Activated CD4-positive, alpha-beta memory T cell treated with anti-CD3 and anti-CD28 coated beads for 36 hours (primary cell): ENCODE measurements around the gene RNF133. TPM values are rescaled to one million over a fixed set of nuclear protein-coding genes. Genes with fewer than 3 reads are reported as not detected.

ENCODE experiments used
- CTCF ChIA-PET: fragments of 350-600 bp; sonication (Branson Sonifier 250); formaldehyde crosslinking; loops from one replicate; lab custom pipeline; 2021; ENCODE audit warnings: antibody characterized with exemption, inconsistent platforms; lab: Charles Lee
- POLR2A ChIA-PET: fragments of 350-600 bp; sonication (Branson Sonifier 250); formaldehyde crosslinking; loops from one replicate; lab custom pipeline; 2021; ENCODE audit warnings: antibody characterized with exemption; lab: Charles Lee
- DNase-seq: peaks from one replicate; pipeline ENCODE4 v3.0.0-alpha.2; 2020
- H3K27ac Mint-ChIP-seq: one replicate; pipeline ENCODE4 v1.8.0; 2021; ENCODE audit warnings: mixed read lengths
- H3K27me3 Mint-ChIP-seq: one replicate; pipeline ENCODE4 v1.8.0; 2021; ENCODE audit warnings: mixed read lengths
- H3K36me3 Mint-ChIP-seq: one replicate; pipeline ENCODE4 v1.8.0; 2021; ENCODE audit warnings: mixed read lengths
- H3K4me1 Mint-ChIP-seq: one replicate; pipeline ENCODE4 v1.8.0; 2021; ENCODE audit warnings: low read depth, mixed read lengths
- H3K4me3 Mint-ChIP-seq: one replicate; pipeline ENCODE4 v1.8.0; 2021; ENCODE audit warnings: mild to moderate bottlenecking, mixed read lengths
- H3K9me3 Mint-ChIP-seq: one replicate; pipeline ENCODE4 v1.8.0; 2021; ENCODE audit warnings: mixed read lengths
- intact Hi-C: fragments of 100-400 bp; cut with micrococcal nuclease; formaldehyde crosslinking; loops from one replicate; pipeline ENCODE4 v1.15.1; 2023
- total RNA-seq, 2 experiments: library from RNA; stranded (reverse); gene quantifications; one replicate each; pipeline ENCODE4 v1.2.3, GENCODE V29; 2021

RNF133 gene, protein sequence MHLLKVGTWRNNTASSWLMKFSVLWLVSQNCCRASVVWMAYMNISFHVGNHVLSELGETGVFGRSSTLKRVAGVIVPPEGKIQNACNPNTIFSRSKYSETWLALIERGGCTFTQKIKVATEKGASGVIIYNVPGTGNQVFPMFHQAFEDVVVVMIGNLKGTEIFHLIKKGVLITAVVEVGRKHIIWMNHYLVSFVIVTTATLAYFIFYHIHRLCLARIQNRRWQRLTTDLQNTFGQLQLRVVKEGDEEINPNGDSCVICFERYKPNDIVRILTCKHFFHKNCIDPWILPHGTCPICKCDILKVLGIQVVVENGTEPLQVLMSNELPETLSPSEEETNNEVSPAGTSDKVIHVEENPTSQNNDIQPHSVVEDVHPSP
- total RNA-seq: not detected

DNA sequence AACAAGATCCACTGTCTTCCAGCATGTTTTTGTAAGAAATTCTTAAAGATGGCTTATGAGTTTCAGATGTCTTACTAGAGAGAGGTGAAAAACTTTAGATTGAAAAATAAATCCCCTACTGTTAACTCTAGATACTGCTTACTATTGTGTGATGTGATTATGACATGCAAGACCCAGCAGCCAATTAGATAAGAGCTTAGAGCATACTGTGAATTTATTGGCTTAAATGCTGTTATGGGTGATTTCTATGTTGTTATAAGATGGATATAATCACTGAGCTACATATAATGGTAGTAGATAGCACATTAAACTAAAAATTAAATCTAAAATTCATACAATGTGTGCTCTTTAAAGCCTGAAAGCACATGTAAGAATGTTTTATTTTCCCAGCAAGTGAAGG, at the start of gene RNF133:
Gene RNF133, minus strand, starts transcription at position 101 of the 400 bp plus-strand sequence. CDS start 199 bp downstream, outside the sequence.
- intact Hi-C loops: no loop called here
- no peak for DNase-seq
- Mint-ChIP-seq H3K9me3 (peaks cover 9% of the 10 kb centered on the region), H3K4me3 (no peak within 1 kb of the TSS), H3K27me3 (no peaks in the 10 kb centered on the region), H3K36me3 (no peaks in the 10 kb centered on the region), H3K4me1 (no peaks in the 10 kb centered on the region), H3K27ac (no peak within 1 kb of the TSS)
- CTCF ChIA-PET: no interaction called here
- POLR2A ChIA-PET: no interaction called here

DNA sequence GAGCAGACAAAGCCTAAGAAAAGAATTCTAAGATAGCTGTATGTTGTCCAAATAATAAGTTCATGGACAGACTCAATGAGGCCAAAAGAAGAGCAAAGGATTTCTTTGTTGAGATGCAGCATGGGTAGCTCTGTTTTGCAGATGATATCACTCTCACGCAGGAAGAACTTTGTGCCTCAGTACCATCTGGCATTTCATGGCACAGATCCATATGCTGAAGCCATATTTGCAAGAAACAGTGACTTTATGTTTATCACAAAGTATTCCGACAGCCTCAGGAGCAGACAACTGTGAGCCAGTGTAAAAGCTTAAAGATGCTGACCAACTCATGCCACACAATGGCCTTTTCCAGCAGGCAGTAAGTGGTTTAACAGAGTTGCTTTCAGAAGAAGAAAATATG, 49.3 kb upstream of the RNF133 start:
- Mint-ChIP-seq H3K9me3 (peaks cover 4% of the 10 kb centered on the region), H3K4me3 (no peak overlapping the region), H3K4me1 (no peaks in the 10 kb centered on the region), H3K27me3 (no peaks in the 10 kb centered on the region), H3K36me3 (no peaks in the 10 kb centered on the region), H3K27ac (no peak overlapping the region)
- ChIA-PET POLR2A (no interaction called here), CTCF (no interaction called here)
- intact Hi-C loops: no loop called here
- no peak for DNase-seq

DNA sequence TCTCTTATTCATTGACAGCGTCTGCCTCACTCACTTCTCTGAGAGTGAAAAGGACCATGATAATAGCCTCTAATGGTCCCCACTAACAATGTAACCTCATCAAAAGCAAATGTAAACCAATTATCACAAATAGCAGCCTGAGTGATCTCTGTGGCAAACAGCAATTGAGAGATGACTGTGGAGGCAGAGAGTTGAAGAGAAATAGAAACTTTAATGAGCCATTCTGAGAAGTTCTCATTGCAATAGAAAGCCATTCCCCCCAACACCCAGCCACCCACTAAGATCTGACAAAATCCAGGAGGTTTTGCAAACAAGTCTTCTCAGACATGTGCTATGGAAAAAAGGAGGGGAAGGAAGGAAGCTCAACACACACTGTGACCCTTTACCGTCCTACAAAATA, 48.0 kb upstream of the RNF133 start:
- Mint-ChIP-seq H3K27me3 (no peaks in the 10 kb centered on the region), H3K9me3 (peaks cover 4% of the 10 kb centered on the region), H3K27ac (no peak overlapping the region), H3K4me3 (no peak overlapping the region), H3K4me1 (no peaks in the 10 kb centered on the region), H3K36me3 (no peaks in the 10 kb centered on the region)
- ChIA-PET POLR2A (no interaction called here), CTCF (no interaction called here)
- intact Hi-C loops: no loop called here
- no peak for DNase-seq

DNA sequence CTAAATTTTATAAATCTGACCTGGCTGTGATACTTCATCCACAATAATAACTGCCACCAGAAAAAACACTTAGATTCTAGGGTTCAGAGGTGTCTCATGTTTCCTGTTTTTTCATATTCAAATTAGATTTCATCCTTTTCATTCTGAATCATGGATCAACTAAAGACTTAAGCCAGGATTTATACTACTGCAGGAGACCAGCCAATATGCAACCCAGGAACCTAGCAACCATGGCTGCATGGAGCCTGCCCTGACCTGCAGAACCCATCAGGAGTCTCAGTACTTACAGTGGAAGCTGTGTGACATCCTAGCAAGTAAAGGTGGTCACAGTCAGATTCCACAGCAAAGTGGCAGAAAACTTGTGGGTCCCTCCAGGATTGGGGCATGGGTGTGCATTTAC, 44.3 kb upstream of the RNF133 start:
- H3K9me3 Mint-ChIP-seq: peaks cover 4% of the 10 kb centered on the region
- POLR2A ChIA-PET: no interaction called here

DNA sequence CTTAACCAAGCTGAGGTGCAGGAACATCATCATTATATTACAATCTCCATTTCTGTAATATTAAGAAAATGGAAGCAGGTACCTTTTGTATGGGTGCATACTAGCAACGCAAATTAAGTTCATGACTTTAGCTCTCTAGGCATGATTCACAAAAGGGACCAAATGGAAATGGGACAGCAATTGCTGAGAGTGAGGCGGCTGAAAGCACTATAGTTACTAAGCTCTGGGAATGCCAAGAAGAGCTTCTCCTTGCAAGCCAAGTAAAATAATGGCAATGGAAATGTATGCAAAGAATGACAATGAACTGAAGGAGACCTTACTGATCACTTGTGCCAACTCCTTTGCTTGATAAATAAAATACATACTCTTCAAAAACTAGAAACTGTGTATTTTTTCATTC, 40.0 kb upstream of the RNF133 start:
- H3K4me1 Mint-ChIP-seq: no peaks in the 10 kb centered on the region

More for the DNA sequence above, 44.3 kb upstream of the RNF133 start:
- no peaks in the 10 kb centered on the region for H3K4me1 Mint-ChIP-seq
- no peak overlapping the region for H3K4me3 Mint-ChIP-seq
- no peaks in the 10 kb centered on the region for H3K36me3 Mint-ChIP-seq
- no peak overlapping the region for H3K27ac Mint-ChIP-seq
- no peaks in the 10 kb centered on the region for H3K27me3 Mint-ChIP-seq
- CTCF ChIA-PET: no interaction called here
- intact Hi-C loops: no loop called here
- DNase-seq: no peak

DNA sequence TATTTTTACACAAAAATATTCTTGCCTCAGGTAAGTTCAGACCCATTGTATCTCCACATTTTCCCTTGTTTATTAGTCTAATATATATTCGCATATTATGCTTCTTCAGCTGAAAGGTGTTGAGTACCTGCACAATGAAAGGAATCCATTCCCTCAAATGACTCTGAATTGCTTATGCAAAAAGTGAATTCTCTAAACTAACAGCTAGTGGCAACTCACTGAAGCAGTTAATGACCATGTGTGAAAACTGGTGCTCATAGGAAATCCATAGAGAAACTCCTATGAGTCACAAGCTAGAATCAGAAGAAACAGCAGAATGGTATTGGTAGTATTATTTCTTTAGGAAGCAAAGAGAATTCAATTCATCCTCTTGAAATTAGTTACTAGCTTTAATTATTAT, 37.3 kb upstream of the RNF133 start:
- no peaks in the 10 kb centered on the region for H3K36me3 Mint-ChIP-seq
- ChIA-PET CTCF (no interaction called here), POLR2A (no interaction called here)
- intact Hi-C loops: no loop called here
- no peak overlapping the region for H3K4me3 Mint-ChIP-seq
- H3K4me1 Mint-ChIP-seq: no peaks in the 10 kb centered on the region
- H3K27ac Mint-ChIP-seq: no peak overlapping the region
- H3K27me3 Mint-ChIP-seq: no peaks in the 10 kb centered on the region
- no peaks in the 10 kb centered on the region for H3K9me3 Mint-ChIP-seq
- no peak for DNase-seq

More for the DNA sequence above, 40.0 kb upstream of the RNF133 start:
- Mint-ChIP-seq H3K27me3 (no peaks in the 10 kb centered on the region), H3K9me3 (no peaks in the 10 kb centered on the region), H3K27ac (no peak overlapping the region), H3K4me3 (no peak overlapping the region), H3K36me3 (no peaks in the 10 kb centered on the region)
- POLR2A ChIA-PET: no interaction called here
- DNase-seq: no peak
- CTCF ChIA-PET: no interaction called here
- intact Hi-C loops: no loop called here

DNA sequence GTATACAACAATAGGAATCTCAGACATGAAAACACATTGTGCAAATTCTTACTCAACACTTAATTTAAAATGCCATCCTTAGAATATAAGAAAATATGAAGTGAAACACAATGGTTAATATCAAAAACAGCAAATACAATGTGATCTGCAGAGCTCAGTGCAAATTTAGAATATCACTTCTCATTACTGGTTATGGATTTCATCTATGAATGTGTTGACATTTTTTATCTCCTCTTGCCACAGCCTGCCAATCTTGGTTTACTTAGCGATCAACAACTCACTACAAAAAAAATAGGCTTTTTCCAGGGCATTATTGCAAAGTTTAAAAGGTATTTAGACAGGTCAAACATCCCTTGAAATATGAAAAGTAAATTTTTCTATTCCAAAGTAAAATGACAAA, 28.8 kb upstream of the RNF133 start:
- no peak overlapping the region for H3K27ac Mint-ChIP-seq
- DNase-seq: no peak
- peaks cover 9% of the 10 kb centered on the region for H3K9me3 Mint-ChIP-seq
- H3K4me3 Mint-ChIP-seq: no peak overlapping the region
- no peaks in the 10 kb centered on the region for H3K4me1 Mint-ChIP-seq
- no peaks in the 10 kb centered on the region for H3K36me3 Mint-ChIP-seq
- ChIA-PET POLR2A (no interaction called here), CTCF (no interaction called here)
- intact Hi-C loops: no loop called here
- H3K27me3 Mint-ChIP-seq: no peaks in the 10 kb centered on the region

DNA sequence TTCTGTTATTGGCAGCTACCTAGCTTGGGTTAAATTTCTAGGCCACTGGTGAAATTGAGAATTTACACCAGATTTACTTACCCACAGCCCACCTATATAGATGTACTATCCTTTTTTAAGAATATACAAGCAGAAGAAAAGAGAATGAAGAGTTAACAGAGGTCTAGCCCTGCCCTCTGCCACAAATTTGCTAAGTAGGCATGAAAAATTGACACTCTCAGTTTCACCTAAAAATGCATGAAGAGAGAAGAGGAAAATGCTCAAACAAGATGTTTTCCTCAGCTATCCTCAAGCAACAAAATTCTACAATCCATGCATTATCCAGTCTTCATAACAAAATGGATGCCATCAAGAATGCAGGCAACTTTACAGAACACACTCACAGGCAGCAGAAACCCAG, 28.4 kb upstream of the RNF133 start:
- H3K27ac Mint-ChIP-seq: no peak overlapping the region
- DNase-seq: no peak
- intact Hi-C loops: no loop called here
- no peaks in the 10 kb centered on the region for H3K36me3 Mint-ChIP-seq
- ChIA-PET CTCF (no interaction called here), POLR2A (no interaction called here)
- H3K4me1 Mint-ChIP-seq: no peaks in the 10 kb centered on the region
- no peaks in the 10 kb centered on the region for H3K27me3 Mint-ChIP-seq
- H3K9me3 Mint-ChIP-seq: peaks cover 9% of the 10 kb centered on the region
- H3K4me3 Mint-ChIP-seq: no peak overlapping the region

DNA sequence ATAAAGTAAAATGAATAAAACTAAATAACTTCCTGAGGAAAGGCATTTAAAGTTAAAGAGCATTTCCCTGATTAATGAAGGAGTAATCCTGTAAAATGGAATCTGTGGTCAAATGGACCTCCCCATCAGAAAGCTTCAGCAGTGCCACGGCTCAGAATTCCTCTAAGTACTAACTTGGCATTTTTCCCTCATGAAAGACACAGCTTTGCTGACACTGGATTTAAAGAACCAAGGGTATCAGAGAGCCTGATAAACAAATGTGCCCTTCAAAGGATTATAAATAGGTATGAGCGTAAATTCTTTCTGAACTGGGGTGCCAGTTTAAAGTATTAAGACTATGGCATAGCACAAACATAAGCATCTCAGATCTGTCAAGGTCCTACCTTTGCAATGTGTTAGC, 28.0 kb upstream of the RNF133 start:
- no peak for DNase-seq
- Mint-ChIP-seq H3K36me3 (no peaks in the 10 kb centered on the region), H3K27me3 (no peaks in the 10 kb centered on the region), H3K4me3 (no peak overlapping the region), H3K27ac (no peak overlapping the region), H3K9me3 (peaks cover 9% of the 10 kb centered on the region), H3K4me1 (no peaks in the 10 kb centered on the region)
- intact Hi-C loops: no loop called here
- ChIA-PET POLR2A (no interaction called here), CTCF (no interaction called here)

DNA sequence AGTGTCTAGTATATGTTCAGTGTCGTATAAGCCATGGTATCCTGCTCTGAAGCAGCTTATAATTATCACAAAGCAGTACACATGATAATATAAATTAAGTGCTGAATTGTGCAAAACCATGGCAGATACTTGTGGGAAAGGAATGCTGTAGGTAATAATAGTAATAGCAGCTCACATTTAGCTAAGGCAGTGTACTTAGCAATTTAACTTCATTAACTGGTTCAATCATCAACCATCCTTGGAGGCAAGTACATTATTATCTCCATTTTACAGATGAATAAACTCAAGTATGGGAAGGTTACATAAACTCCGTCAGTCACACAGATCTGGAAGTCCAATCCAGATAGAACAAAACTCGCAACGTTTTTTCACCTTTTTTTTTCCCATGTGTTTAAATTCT, 25.4 kb upstream of the RNF133 start:
- no peak overlapping the region for H3K27ac Mint-ChIP-seq
- H3K4me3 Mint-ChIP-seq: no peak overlapping the region
- intact Hi-C loops: no loop called here
- no peaks in the 10 kb centered on the region for H3K4me1 Mint-ChIP-seq
- POLR2A ChIA-PET: no interaction called here
- H3K9me3 Mint-ChIP-seq: peaks cover 21% of the 10 kb centered on the region
- CTCF ChIA-PET: no interaction called here
- DNase-seq: no peak
- no peaks in the 10 kb centered on the region for H3K27me3 Mint-ChIP-seq
- H3K36me3 Mint-ChIP-seq: no peaks in the 10 kb centered on the region

DNA sequence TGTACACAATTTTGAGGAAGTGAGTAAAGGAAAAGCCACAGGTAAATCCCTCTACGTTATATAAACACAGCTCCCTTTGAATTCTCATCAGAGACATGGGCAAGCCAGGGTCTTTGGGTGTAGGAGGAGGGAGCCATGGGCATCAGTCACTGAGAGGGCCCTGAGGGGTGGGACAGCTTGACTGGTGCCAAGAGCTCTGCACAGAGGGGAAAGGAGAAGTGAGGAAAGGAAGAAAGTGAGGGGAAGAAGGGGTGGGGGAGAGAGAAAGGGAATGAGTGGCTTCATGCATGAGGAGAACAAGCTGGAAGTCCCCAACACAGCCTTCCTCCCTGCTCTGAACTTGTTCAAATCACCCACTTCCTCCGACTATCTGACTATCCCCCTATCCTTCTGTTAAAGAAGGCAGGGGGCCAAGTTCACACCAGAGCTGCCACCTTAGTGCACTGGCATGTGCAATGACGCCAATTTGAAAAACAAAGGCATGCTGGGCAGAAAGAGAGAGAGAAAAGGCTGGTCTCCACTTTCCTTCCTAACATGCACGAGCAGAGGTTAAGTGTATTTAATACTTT, 20.2 kb upstream of the RNF133 start:
- intact Hi-C loops: no loop called here
- H3K36me3 Mint-ChIP-seq: no peaks in the 10 kb centered on the region
- CTCF ChIA-PET: no interaction called here
- POLR2A ChIA-PET: no interaction called here
- no peaks in the 10 kb centered on the region for H3K27me3 Mint-ChIP-seq
- DNase-seq: no peak
- peaks cover 16% of the 10 kb centered on the region for H3K9me3 Mint-ChIP-seq
- no peak overlapping the region for H3K4me3 Mint-ChIP-seq
- H3K27ac Mint-ChIP-seq: no peak overlapping the region
- H3K4me1 Mint-ChIP-seq: no peaks in the 10 kb centered on the region

DNA sequence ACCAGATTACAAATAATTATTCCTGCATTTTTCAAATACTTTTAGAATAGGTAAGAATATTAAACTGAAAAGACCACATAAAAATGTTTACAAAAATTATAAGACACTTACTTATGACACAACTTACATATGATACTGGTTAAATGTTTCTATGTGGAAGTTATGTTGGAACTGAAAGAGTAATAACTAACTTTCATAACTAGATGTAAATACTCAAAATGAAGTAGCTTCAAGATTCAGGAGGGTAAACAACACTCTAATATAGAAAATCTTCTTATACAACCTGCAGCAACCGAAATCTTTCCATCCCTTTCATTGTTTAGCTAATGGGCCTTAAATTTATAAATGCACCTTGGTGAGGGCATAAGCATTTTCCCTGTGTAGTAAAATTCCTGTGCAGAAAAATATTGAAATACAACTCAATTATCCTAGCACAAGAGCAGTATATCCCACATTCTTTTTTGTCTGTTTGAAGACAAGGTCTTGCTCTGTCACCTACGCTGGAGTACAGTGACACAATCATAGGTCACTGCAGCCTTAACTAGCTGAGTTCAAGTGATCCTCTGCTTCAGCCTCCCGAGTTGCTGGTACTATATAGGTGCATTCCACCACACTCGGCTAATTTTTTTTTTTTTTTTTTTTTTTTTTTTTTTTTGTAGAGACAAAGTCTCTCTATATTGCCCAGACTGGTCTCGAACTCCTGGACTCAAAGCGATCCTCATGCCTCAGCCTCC, 18.6 kb upstream of the RNF133 start:
- H3K36me3 Mint-ChIP-seq: no peaks in the 10 kb centered on the region
- no peaks in the 10 kb centered on the region for H3K4me1 Mint-ChIP-seq
- H3K27me3 Mint-ChIP-seq: no peaks in the 10 kb centered on the region
- no peak for DNase-seq
- intact Hi-C loops: no loop called here
- POLR2A ChIA-PET: no interaction called here
- no peak overlapping the region for H3K4me3 Mint-ChIP-seq
- H3K27ac Mint-ChIP-seq: no peak overlapping the region
- CTCF ChIA-PET: no interaction called here
- H3K9me3 Mint-ChIP-seq: peaks cover 14% of the 10 kb centered on the region
